Lung (tissue), 12 donors: ENCODE results near the gene FILIP1L. TPM values are rescaled to one million over a fixed set of nuclear protein-coding genes. Genes with fewer than 3 reads are reported as not detected.

Experiments used
- ATAC-seq: fragments of 200-7000 bp; cut with Tn5 transposase; one replicate; pipeline ENCODE4 v1.9.1; 2020; ENCODE audit warnings: moderate number of reproducible peaks; ENCODE audit not compliant: insufficient read depth, low FRiP score
- DNase-seq, 3 donors: peaks; one replicate each; pipeline ENCODE4 v3.0.0-alpha.2; 2013 to 2017
- H3K27ac ChIP-seq, 2 donors: one replicate each; pipeline ENCODE4 v1.5.1; 2013; ENCODE audit warnings: mild to moderate bottlenecking in 2 of 2, moderate library complexity in 2 of 2, control low read depth in 1 of 2, inconsistent platforms in 1 of 2, low read depth in 1 of 2, low read length in 1 of 2
- H3K27me3 ChIP-seq, 3 donors: one replicate each; pipeline ENCODE4 v1.5.1; 2013; ENCODE audit warnings: low read length in 2 of 3; ENCODE audit not compliant: control insufficient read depth in 3 of 3, insufficient read depth in 3 of 3
- H3K36me3 ChIP-seq, 4 donors: one replicate each; pipeline ENCODE4 v1.5.1; 2013; ENCODE audit warnings: low read length in 4 of 4, mild to moderate bottlenecking in 1 of 4, moderate library complexity in 1 of 4; ENCODE audit not compliant: control insufficient read depth in 4 of 4, insufficient read depth in 4 of 4
- H3K4me1 ChIP-seq, 5 donors: one replicate each; pipeline ENCODE4 v1.5.1; 2013; ENCODE audit warnings: low read length in 5 of 5, mild to moderate bottlenecking in 2 of 5, moderate library complexity in 1 of 5; ENCODE audit not compliant: control insufficient read depth in 5 of 5, insufficient read depth in 5 of 5
- H3K4me3 ChIP-seq: one replicate; pipeline ENCODE4 v1.5.1; 2013; ENCODE audit warnings: mild to moderate bottlenecking, control low read depth, moderate library complexity
- H3K9ac ChIP-seq, 2 donors: one replicate each; pipeline ENCODE4 v1.5.1; 2013; ENCODE audit warnings: low read length in 2 of 2, control low read depth in 1 of 2; ENCODE audit not compliant: insufficient read depth in 1 of 2
- H3K9me3 ChIP-seq, 4 donors: one replicate each; pipeline ENCODE4 v1.5.1; 2013; ENCODE audit warnings: low read length in 3 of 4, mild to moderate bottlenecking in 1 of 4, moderate library complexity in 1 of 4; ENCODE audit not compliant: control insufficient read depth in 4 of 4, insufficient read depth in 3 of 4
- CTCF ChIP-seq: IDR thresholded peaks from 2 replicates; pipeline ENCODE4 v1.5.1; 2012; ENCODE audit warnings: mild to moderate bottlenecking; ENCODE audit errors: control extremely low read depth, extremely low read depth
- WGBS, 2 donors: extraction: QIAGEN DNeasy Blood & Tissue Kit; methylation state at CpG; one replicate each; pipeline ENCODE4 v1.1.7; 2013; 5-methylcytosine and 5-hydroxymethylcytosine counted together
- polyA plus RNA-seq, 2 donors: library from polyadenylated mRNA; stranded (reverse); fragments of 200-250 nt; gene quantifications; one replicate each; pipeline ENCODE4 v1.2.1, GENCODE V29; 2013
- total RNA-seq, 2 donors: library from RNA; depleted of rRNA in 1 of 2; stranded (reverse); fragments of >200 nt in 1 of 2; gene quantifications; one replicate each; pipeline ENCODE4 v1.2.1, GENCODE V29; 2014 to 2021
- donor health status: control.
- donor health status: control.
- donor health status: Bipolar disorder and iron deficiency.
- donor health status: healthy.
- donor health status: DM: yes; HTN: yes; CAD: no.

The FILIP1L gene
- total and polyA plus RNA-seq, 4 donors, result 8.3 to 27.8 (median 22.5) TPM

DNA sequence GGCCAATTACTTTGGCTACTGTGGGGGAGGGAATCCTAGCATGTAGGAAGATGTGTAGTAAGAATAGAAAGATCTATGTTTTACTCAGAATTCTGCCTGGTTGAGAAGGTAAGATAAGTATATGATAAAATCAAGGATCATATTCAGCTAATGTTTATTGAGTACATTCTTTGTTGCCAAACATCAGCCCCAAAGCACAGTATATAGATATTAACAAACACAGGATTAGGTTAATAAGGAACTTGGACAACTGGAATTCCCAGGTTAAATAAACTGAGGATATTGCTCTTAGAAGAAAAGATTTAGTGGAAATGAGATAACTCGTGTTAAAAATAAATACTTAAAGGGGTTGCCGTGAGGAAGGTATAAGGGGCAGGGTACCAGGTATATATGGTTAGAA is 129.6 kb downstream of the FILIP1L start:
- no peak for TF ChIP-seq CTCF
- ATAC-seq, result no peak

DNA sequence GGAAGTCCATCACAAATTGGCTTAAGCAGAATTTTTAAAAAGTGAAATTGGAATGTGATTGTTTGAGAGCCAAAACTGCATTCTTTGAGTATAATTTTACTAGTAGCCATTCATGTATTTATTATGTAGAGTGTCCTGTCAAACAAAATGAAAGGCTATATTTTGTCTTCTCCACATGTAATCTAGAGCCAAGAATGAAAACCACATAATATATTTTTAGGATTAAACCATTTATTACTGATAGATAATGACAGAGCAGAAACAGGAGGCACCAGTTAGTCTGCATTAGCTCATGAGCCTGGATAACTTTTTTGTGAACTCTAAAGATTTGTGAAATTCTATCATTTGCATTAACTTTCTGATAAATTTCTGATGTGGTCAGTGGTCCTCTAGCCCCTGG is 130.2 kb downstream of the FILIP1L start:
- Histone ChIP-seq H3K27me3 (no peaks in the 10 kb centered on the region), H3K4me1 (no peaks in the 10 kb centered on the region), H3K4me3 (no peak overlapping the region), H3K9ac (no peak overlapping the region), H3K9me3 (no peaks in the 10 kb centered on the region), H3K27ac (no peak overlapping the region), H3K36me3 (no peaks in the 10 kb centered on the region)
- no peak for TF ChIP-seq CTCF
- DNase-seq (no peak), ATAC-seq (no peak)

More for the DNA sequence above, 129.6 kb downstream of the FILIP1L start:
- no peak overlapping the region for H3K27ac ChIP-seq
- no peaks in the 10 kb centered on the region for H3K27me3 ChIP-seq
- no peak overlapping the region for H3K9ac ChIP-seq
- H3K4me1 ChIP-seq, result no peaks in the 10 kb centered on the region
- H3K9me3 ChIP-seq, result no peaks in the 10 kb centered on the region
- no peaks in the 10 kb centered on the region for H3K36me3 ChIP-seq
- WGBS, 2 donors, result 70% methylated on average over 2 of the region's 2 CpGs
- no peak overlapping the region for H3K4me3 ChIP-seq
- no peak for DNase-seq

DNA sequence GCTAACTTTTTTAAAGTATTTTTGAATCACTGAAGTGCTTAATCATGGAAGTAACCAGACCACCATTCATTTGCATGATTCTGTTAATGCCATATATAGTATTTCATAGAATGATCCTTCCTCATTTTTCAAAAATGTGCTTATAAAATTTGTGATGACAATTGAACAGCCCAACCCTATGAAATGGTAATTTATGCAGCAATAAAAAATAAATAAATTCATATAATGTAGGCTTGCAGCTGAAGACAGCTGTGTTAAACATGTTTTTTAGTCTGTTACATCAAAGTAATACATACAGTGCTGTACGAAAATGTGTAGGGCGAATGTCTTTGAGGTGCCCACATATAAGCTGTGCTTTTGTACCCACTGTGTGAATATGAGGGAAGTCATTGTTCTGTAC is 131.7 kb downstream of the FILIP1L start:
- no peaks in the 10 kb centered on the region for H3K27me3 ChIP-seq
- ATAC-seq (no peak), DNase-seq (no peak)
- no peak overlapping the region for H3K4me3 ChIP-seq
- 96 to 99% methylated on average over 2 of the region's 2 CpGs for WGBS, 2 donors
- H3K9me3 ChIP-seq, result no peaks in the 10 kb centered on the region
- no peak overlapping the region for H3K27ac ChIP-seq
- TF ChIP-seq CTCF, result no peak
- no peaks in the 10 kb centered on the region for H3K36me3 ChIP-seq
- H3K9ac ChIP-seq, result no peak overlapping the region
- H3K4me1 ChIP-seq, result no peaks in the 10 kb centered on the region

DNA sequence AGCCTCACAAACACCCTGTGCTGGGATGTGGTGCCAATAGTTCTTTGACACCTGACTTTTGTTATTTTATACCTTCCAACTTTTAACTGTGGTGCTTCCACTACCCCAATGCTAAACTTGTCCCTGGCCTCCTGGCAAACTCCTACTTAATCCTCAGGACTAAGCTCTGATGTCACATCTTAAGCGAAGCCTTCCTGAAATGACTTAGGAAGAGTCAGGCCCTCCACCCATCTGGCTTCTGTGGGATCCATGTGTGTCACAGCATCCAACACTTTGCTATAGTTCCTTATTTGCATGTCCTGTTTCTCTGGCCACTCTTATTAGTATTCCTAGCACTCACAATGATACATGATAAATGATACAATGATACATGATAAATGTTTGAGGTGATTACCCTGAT is 133.2 kb downstream of the FILIP1L start:
- WGBS, 2 donors, result 95 to 97% methylated on average over 1 of the region's 1 CpG
- Histone ChIP-seq H3K27me3 (no peaks in the 10 kb centered on the region), H3K4me3 (no peak overlapping the region), H3K9ac (no peak overlapping the region), H3K9me3 (no peaks in the 10 kb centered on the region), H3K27ac (no peak overlapping the region), H3K4me1 (no peaks in the 10 kb centered on the region), H3K36me3 (no peaks in the 10 kb centered on the region)
- DNase-seq (no peak), ATAC-seq (no peak)
- TF ChIP-seq CTCF, result no peak
